ENCODE measurements around the gene NAT14. TPM values are rescaled to one million over a fixed set of nuclear protein-coding genes. Genes with fewer than 3 reads are reported as not detected.

NAT14 gene
- total RNA-seq, 5 donors from 2014 or later (not counting 1 experiment from before 2014, with no cell fraction given) = 6.3 to 10.4 (median 8.1) TPM

DNA sequence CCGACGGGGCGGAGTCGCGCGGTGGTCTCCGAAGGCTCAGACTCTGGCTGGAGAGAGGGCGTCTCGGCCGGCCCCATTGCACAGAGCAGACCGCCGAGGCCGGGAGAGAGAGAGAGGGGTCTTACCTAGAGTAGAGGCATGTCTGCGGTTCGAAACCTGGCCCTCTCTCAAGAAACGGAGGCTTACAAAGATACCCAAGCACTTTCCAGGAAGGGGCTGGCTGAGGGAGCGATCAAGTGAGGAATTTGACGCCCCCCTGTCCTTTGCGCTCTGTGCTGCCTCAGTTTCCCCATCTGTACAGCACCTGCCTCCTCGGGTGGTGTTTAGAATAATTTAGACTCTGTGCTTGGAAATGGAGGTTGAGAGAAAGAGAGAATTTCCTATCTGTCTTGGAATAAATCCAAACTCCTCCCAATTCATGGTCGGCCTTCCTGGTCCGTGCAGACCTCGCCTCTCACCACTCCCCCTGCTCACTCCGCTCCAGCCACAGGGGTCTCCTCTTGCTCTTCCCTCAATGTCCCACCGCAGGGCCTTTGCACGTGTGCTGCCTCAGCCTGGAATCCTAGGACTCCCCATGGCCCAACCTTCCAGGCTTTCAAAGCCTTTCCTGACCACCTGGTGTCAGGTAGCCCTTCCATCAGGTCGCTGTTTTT lies 22.9 kb upstream of the NAT14 start:
- Histone ChIP-seq H3K9me3 (no peaks in the 10 kb centered on the region), H3K27me3 (replicated peaks in 1 of 2; ENCODE audit: control insufficient read depth in 2 of 2, extremely low read depth in 1 of 2, insufficient read depth in 2 of 2, low read length in 1 of 2) (peaks cover 0 to 4% of the 10 kb centered on the region in 2 experiments), H3K27ac (ENCODE audit: low read length) (peak overlapping the region; percentile 70), H3K4me1 (ENCODE audit: control insufficient read depth in 1 of 2, extremely low read depth in 1 of 2, insufficient read depth in 2 of 2, low read length in 2 of 2) (peaks cover 0 to 19% of the 10 kb centered on the region in 2 experiments), H3K36me3 (ENCODE audit: control insufficient read depth in 2 of 2, extremely low read depth in 1 of 2, insufficient read depth in 1 of 2, low read length in 1 of 2) (no peaks in the 10 kb centered on the region), H3K4me3 (ENCODE audit: control insufficient read depth in 1 of 2, extremely low read depth in 1 of 2, low read length in 1 of 2) (peak overlapping the region; percentile 84 to 94)
- Mint-ChIP-seq H3K27ac (peak overlapping the region; percentile 77 to 93), H3K4me3 (peak overlapping the region; percentile 85 to 88 (median 87)), H3K36me3 (no peaks in the 10 kb centered on the region), H3K9me3 (no peaks in the 10 kb centered on the region), H3K4me1 (peaks cover 20 to 30% (median 25%) of the 10 kb centered on the region in 3 donors), H3K27me3 (no peaks in the 10 kb centered on the region)
- CTCF ChIA-PET = interaction anchor here in 1 of 2 donors (0.6 to 1.1 kb wide), 9 partner anchors 15 to 208 kb away, joined by 3 to 14 read pairs (median 4); partner anchors contain the start of genes FIZ1, KMT5C, ZNF628 and ZNF784
- ATAC-seq (replicated peaks in 1 of 4) (no peak), DNase-seq (peak in 1 of 35 experiments; percentile 35)
- POLR2A ChIA-PET = interaction anchor here (0.6 to 1.0 kb wide), 8 partner anchors 15 to 174 kb away, joined by 3 to 7 read pairs (median 3); partner anchors contain the start of genes FIZ1 (in 1 of the 2), KMT5C (in 1 of the 2) and ZNF784 (in 1 of the 2)
- WGBS (ENCODE audit: insufficient coverage) = 13% methylated on average over 22 of the region's 27 CpGs

DNA sequence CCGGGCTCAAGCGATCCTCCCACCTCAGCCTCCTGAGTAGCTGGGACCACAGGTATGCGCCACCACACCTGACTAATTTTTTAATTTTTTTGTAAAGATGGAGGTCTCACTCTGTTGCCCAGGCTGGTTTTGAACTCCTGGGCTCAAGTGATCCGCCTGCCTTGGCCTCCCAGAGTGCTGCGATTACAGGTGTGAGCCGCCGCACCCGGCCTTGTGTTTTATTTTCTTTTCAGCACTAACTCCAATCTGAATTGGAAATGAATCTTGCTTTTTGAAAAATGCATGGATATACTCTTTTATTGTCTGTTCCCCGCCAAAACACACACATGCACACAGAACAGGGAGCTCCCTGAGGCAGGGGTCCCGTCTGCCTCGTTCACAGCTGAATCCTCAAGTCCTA lies 22.3 kb upstream of the NAT14 start:
- WGBS (ENCODE audit: insufficient coverage) = 100% methylated on average over 2 of the region's 11 CpGs
- ChIA-PET CTCF (no interaction called here), POLR2A (interaction anchor here in 1 of 2 donors (0.7 kb wide), 1 partner anchor 17 kb away, joined by 3 read pairs; no protein-coding TSS in a partner anchor)
- Mint-ChIP-seq H3K36me3 (no peaks in the 10 kb centered on the region), H3K9me3 (no peaks in the 10 kb centered on the region), H3K4me1 (peaks cover 20 to 30% (median 27%) of the 10 kb centered on the region in 3 donors), H3K27me3 (no peaks in the 10 kb centered on the region), H3K4me3 (peak overlapping the region; percentile 85 to 88 (median 87)), H3K27ac (peak overlapping the region in 1 of 2 donors; percentile 93)
- ATAC-seq (replicated peaks in 1 of 4) = no peak
- no peaks in the 10 kb centered on the region for H3K9me3 ChIP-seq
- no peak overlapping the region for H3K27ac ChIP-seq (ENCODE audit: low read length)
- no peaks in the 10 kb centered on the region for H3K36me3 ChIP-seq (ENCODE audit: control insufficient read depth in 2 of 2, extremely low read depth in 1 of 2, insufficient read depth in 1 of 2, low read length in 1 of 2)
- H3K27me3 ChIP-seq (replicated peaks in 1 of 2; ENCODE audit: control insufficient read depth in 2 of 2, extremely low read depth in 1 of 2, insufficient read depth in 2 of 2, low read length in 1 of 2) = peaks cover 0 to 4% of the 10 kb centered on the region in 2 experiments
- H3K4me1 ChIP-seq (ENCODE audit: control insufficient read depth in 1 of 2, extremely low read depth in 1 of 2, insufficient read depth in 2 of 2, low read length in 2 of 2) = peaks cover 0 to 19% of the 10 kb centered on the region in 2 experiments
- no peak overlapping the region for H3K4me3 ChIP-seq (ENCODE audit: control insufficient read depth in 1 of 2, extremely low read depth in 1 of 2, low read length in 1 of 2)
- DNase-seq = no peak

DNA sequence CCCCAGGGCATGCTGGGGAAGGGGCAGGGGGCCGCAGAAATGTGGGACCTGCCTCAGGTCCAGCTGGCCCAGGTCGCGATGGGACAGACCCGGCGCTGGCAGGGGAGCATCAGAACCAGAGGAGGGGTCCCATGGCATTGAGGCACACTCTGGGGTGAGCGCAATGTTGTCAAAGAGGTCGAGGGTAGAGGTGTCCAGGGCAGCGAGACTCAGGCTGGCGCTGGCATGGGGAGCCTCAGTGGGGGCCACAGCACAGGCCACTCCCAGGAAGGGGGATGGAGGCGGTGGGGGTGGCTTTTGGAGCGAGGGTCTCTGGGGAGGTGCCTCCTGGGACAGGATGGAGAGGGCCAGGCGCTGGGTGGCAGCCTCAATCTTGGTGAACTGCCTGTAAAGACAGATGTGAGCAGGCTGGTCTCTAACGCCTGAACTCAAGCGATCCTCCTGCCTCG lies 21.4 kb upstream of the NAT14 start:
- H3K4me3 ChIP-seq (ENCODE audit: control insufficient read depth in 1 of 2, extremely low read depth in 1 of 2, low read length in 1 of 2) = no peak overlapping the region
- H3K9me3 Mint-ChIP-seq = no peaks in the 10 kb centered on the region
- peaks cover 23 to 30% (median 29%) of the 10 kb centered on the region in 3 donors for H3K4me1 Mint-ChIP-seq
- ChIA-PET POLR2A (no interaction called here), CTCF (no interaction called here)
- H3K27ac Mint-ChIP-seq = no peak overlapping the region
- DNase-seq = no peak
- no peak for ATAC-seq (replicated peaks in 1 of 4)
- peaks cover 0 to 23% of the 10 kb centered on the region in 2 experiments for H3K4me1 ChIP-seq (ENCODE audit: control insufficient read depth in 1 of 2, extremely low read depth in 1 of 2, insufficient read depth in 2 of 2, low read length in 2 of 2)
- WGBS (ENCODE audit: insufficient coverage) = 83% methylated on average over 15 of the region's 15 CpGs
- no peaks in the 10 kb centered on the region for H3K9me3 ChIP-seq
- no peaks in the 10 kb centered on the region for H3K36me3 Mint-ChIP-seq
- no peaks in the 10 kb centered on the region for H3K27me3 Mint-ChIP-seq
- H3K4me3 Mint-ChIP-seq = no peak overlapping the region
- no peak overlapping the region for H3K27ac ChIP-seq (ENCODE audit: low read length)
- H3K27me3 ChIP-seq (replicated peaks in 1 of 2; ENCODE audit: control insufficient read depth in 2 of 2, extremely low read depth in 1 of 2, insufficient read depth in 2 of 2, low read length in 1 of 2) = peaks cover 0 to 8% of the 10 kb centered on the region in 2 experiments
- no peaks in the 10 kb centered on the region for H3K36me3 ChIP-seq (ENCODE audit: control insufficient read depth in 2 of 2, extremely low read depth in 1 of 2, insufficient read depth in 1 of 2, low read length in 1 of 2)

DNA sequence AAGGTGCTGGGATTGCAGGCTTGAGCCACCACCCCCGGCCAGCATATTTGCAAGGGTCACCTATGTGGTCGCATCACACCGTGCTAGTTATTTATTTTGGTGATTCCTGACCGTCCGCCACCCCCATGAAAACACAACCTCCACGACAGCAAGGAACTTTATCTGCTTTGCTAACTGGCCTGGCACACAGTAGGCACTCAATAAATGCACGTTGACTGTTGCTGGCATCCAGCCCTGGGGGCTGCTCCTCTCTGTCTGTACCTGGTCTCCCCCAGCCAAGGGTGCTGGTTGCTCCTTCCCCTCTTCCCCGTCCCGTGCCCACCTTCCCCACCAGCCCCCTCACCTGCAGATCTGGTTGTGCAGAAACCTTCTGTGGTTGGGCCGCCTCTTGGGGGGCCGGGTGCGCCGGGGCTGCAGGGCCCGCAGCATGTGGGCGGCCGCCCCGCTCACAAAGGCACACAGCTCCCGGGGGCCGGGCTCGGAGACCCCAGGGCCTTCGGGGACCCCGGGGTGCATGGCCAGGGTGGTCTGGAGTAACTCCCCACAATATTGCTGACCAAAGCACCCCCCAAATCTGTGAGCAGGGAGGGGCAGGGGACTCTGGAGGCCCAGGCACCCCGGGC lies 20.8 kb upstream of the NAT14 start:
- Mint-ChIP-seq H3K9me3 (no peaks in the 10 kb centered on the region), H3K27me3 (no peaks in the 10 kb centered on the region), H3K27ac (no peak overlapping the region), H3K4me1 (peaks cover 23 to 30% (median 29%) of the 10 kb centered on the region in 3 donors), H3K4me3 (no peak overlapping the region), H3K36me3 (no peaks in the 10 kb centered on the region)
- 77% methylated on average over 16 of the region's 23 CpGs for WGBS (ENCODE audit: insufficient coverage)
- Histone ChIP-seq H3K4me3 (ENCODE audit: control insufficient read depth in 1 of 2, extremely low read depth in 1 of 2, low read length in 1 of 2) (no peak overlapping the region), H3K9me3 (no peaks in the 10 kb centered on the region), H3K27me3 (replicated peaks in 1 of 2; ENCODE audit: control insufficient read depth in 2 of 2, extremely low read depth in 1 of 2, insufficient read depth in 2 of 2, low read length in 1 of 2) (peaks cover 0 to 8% of the 10 kb centered on the region in 2 experiments), H3K36me3 (ENCODE audit: control insufficient read depth in 2 of 2, extremely low read depth in 1 of 2, insufficient read depth in 1 of 2, low read length in 1 of 2) (no peaks in the 10 kb centered on the region), H3K4me1 (ENCODE audit: control insufficient read depth in 1 of 2, extremely low read depth in 1 of 2, insufficient read depth in 2 of 2, low read length in 2 of 2) (peaks cover 0 to 23% of the 10 kb centered on the region in 2 experiments), H3K27ac (ENCODE audit: low read length) (no peak overlapping the region)
- ATAC-seq (replicated peaks in 1 of 4) (no peak), DNase-seq (no peak)
- CTCF ChIA-PET = no interaction called here
- POLR2A ChIA-PET = no interaction called here

DNA sequence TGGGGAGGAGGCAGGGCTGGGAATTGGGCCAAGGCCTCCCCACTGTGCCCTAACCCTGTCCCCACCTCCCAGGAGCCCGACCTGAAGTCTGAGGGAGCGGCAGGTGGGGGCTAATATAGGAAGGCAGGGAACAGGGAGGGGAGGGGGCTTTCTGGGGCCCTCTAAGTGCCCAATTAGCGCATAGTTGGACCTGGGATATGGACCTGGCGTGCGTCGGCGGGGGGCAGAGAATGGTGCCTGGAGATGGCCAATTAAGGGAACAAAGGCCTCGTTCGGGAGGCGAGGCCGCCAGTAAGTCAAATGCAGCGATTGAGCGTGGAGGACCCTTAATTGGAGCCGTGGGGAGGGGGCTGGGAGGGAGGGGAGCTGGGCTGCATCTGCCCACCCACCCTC lies 20.3 kb upstream of the NAT14 start, which contains the start of gene C19orf85:
C19orf85 (minus strand) TSS at position 90 of the 393 bp plus-strand sequence. CDS start 197 bp downstream, outside the sequence.
- no peaks in the 10 kb centered on the region for H3K9me3 ChIP-seq
- no peak for ATAC-seq (replicated peaks in 1 of 4)
- H3K27me3 ChIP-seq (replicated peaks in 1 of 2; ENCODE audit: control insufficient read depth in 2 of 2, extremely low read depth in 1 of 2, insufficient read depth in 2 of 2, low read length in 1 of 2) = peaks cover 0 to 8% of the 10 kb centered on the region in 2 experiments
- H3K4me3 Mint-ChIP-seq = no peak within 1 kb of the TSS
- ChIA-PET POLR2A (no interaction called here), CTCF (no interaction called here)
- no peak for DNase-seq
- 77% methylated on average over 6 of the region's 14 CpGs for WGBS (ENCODE audit: insufficient coverage)
- no peaks in the 10 kb centered on the region for H3K9me3 Mint-ChIP-seq
- no peaks in the 10 kb centered on the region for H3K27me3 Mint-ChIP-seq
- peaks cover 0 to 23% of the 10 kb centered on the region in 2 experiments for H3K4me1 ChIP-seq (ENCODE audit: control insufficient read depth in 1 of 2, extremely low read depth in 1 of 2, insufficient read depth in 2 of 2, low read length in 2 of 2)
- H3K27ac ChIP-seq (ENCODE audit: low read length) = no peak within 1 kb of the TSS
- no peak within 1 kb of the TSS for H3K27ac Mint-ChIP-seq
- H3K36me3 ChIP-seq (ENCODE audit: control insufficient read depth in 2 of 2, extremely low read depth in 1 of 2, insufficient read depth in 1 of 2, low read length in 1 of 2) = no peaks in the 10 kb centered on the region
- peaks cover 23 to 30% (median 29%) of the 10 kb centered on the region in 3 donors for H3K4me1 Mint-ChIP-seq
- no peaks in the 10 kb centered on the region for H3K36me3 Mint-ChIP-seq
- no peak within 1 kb of the TSS for H3K4me3 ChIP-seq (ENCODE audit: control insufficient read depth in 1 of 2, extremely low read depth in 1 of 2, low read length in 1 of 2)

DNA sequence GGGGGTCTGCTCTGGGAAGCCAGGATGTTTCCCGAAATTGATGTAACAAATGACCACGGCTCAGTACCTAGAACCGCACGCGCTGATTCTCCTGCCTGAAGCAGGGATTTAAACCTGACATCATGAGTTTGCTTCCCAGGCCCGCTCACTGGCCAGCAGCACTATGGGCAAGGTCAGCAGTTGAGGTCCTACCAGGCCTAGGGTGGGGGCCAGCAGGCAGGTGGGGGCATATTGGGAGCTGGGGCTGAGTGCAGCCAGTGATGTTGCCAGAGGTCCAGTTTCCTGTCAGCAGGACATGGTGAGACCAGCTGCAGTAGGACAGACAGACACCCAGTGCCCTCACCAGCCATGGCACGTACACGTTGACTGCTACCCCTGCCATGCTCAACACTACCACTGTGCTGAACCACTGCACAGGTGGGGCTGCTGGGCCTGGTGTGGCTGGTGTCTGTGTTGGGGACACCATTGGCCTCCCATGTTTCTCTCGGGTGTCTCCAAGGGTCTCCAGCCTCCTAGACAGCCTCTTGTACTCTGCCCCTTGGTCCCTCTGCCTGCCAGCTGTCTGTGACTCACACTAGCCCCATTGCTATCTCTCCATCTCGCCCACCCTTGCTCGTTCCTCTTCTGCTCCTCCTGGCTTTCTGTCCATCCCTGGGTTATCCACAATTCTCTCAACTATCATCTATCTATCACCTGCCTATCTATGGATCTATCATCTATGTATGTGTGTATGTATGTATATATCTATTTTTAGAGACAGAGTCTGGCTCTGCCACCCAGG lies 19.3 kb upstream of the NAT14 start:
- Histone ChIP-seq H3K36me3 (ENCODE audit: control insufficient read depth in 2 of 2, extremely low read depth in 1 of 2, insufficient read depth in 1 of 2, low read length in 1 of 2) (no peaks in the 10 kb centered on the region), H3K4me1 (ENCODE audit: control insufficient read depth in 1 of 2, extremely low read depth in 1 of 2, insufficient read depth in 2 of 2, low read length in 2 of 2) (peaks cover 0 to 20% of the 10 kb centered on the region in 2 experiments), H3K9me3 (no peaks in the 10 kb centered on the region), H3K4me3 (ENCODE audit: control insufficient read depth in 1 of 2, extremely low read depth in 1 of 2, low read length in 1 of 2) (no peak overlapping the region), H3K27ac (ENCODE audit: low read length) (no peak overlapping the region), H3K27me3 (replicated peaks in 1 of 2; ENCODE audit: control insufficient read depth in 2 of 2, extremely low read depth in 1 of 2, insufficient read depth in 2 of 2, low read length in 1 of 2) (peaks cover 0 to 8% of the 10 kb centered on the region in 2 experiments)
- H3K4me3 Mint-ChIP-seq = no peak overlapping the region
- ATAC-seq (replicated peaks in 1 of 4) = no peak
- no peak overlapping the region for H3K27ac Mint-ChIP-seq
- H3K4me1 Mint-ChIP-seq = peaks cover 15 to 22% (median 21%) of the 10 kb centered on the region in 3 donors
- CTCF ChIA-PET = interaction anchor here (0.7 to 2.2 kb wide), 2 partner anchors 11 to 12 kb away, joined by 3 to 13 read pairs; partner anchors contain the start of gene ZNF628 (in 1 of the 2)
- WGBS (ENCODE audit: insufficient coverage) = 87% methylated on average over 9 of the region's 11 CpGs
- H3K9me3 Mint-ChIP-seq = no peaks in the 10 kb centered on the region
- no peaks in the 10 kb centered on the region for H3K27me3 Mint-ChIP-seq
- no peaks in the 10 kb centered on the region for H3K36me3 Mint-ChIP-seq
- POLR2A ChIA-PET = no interaction called here
- DNase-seq = no peak

All from T-cell (primary cell).